ENCODE data around the gene PTGR3.

Gene PTGR3

GRCh38 chr18:75240433-75240832 lies 31.5 kb upstream of the PTGR3 start:
- peak overlapping the region in 1 of 3 experiments; percentile 35 for H3K27ac Mint-ChIP-seq
- H3K4me3 Mint-ChIP-seq, result no peak overlapping the region
- H3K36me3 Mint-ChIP-seq (ENCODE audit: low read depth), result peaks cover 53% of the 10 kb centered on the region
- peaks cover 43% of the 10 kb centered on the region for H3K4me1 Mint-ChIP-seq
- no peak for TF ChIP-seq CTCF (IDR thresholded peaks at IDR 0.05; ENCODE audit: unreplicated experiment in 3 of 3)
- H3K9me3 Mint-ChIP-seq, result no peaks in the 10 kb centered on the region
- no peaks in the 10 kb centered on the region for H3K27me3 Mint-ChIP-seq (ENCODE audit: low read depth)

- TF ChIP-seq CTCF (IDR thresholded peaks at IDR 0.05; ENCODE audit: unreplicated experiment in 3 of 3), result no peak
- Mint-ChIP-seq H3K4me3 (no peak overlapping the region), H3K27me3 (ENCODE audit: low read depth) (no peaks in the 10 kb centered on the region), H3K4me1 (peaks cover 33% of the 10 kb centered on the region), H3K36me3 (ENCODE audit: low read depth) (peaks cover 53% of the 10 kb centered on the region), H3K9me3 (no peaks in the 10 kb centered on the region), H3K27ac (peak overlapping the region; percentile 20 to 81 (median 29))
Observed at GRCh38 chr18:75238786-75239185, 29.8 kb upstream of the PTGR3 start.

- TF ChIP-seq CTCF (IDR thresholded peaks at IDR 0.05; ENCODE audit: unreplicated experiment in 3 of 3), result no peak
- H3K9me3 Mint-ChIP-seq, result no peaks in the 10 kb centered on the region
- H3K36me3 Mint-ChIP-seq (ENCODE audit: low read depth), result peaks cover 47% of the 10 kb centered on the region
- no peak overlapping the region for H3K4me3 Mint-ChIP-seq
- H3K27ac Mint-ChIP-seq, result peak overlapping the region; percentile 20 to 81 (median 29)
- H3K4me1 Mint-ChIP-seq, result peaks cover 33% of the 10 kb centered on the region
- no peaks in the 10 kb centered on the region for H3K27me3 Mint-ChIP-seq (ENCODE audit: low read depth)
Observed at GRCh38 chr18:75238100-75238499, 29.2 kb upstream of the PTGR3 start.

- Mint-ChIP-seq H3K27me3 (ENCODE audit: low read depth) (no peaks in the 10 kb centered on the region), H3K9me3 (no peaks in the 10 kb centered on the region), H3K4me3 (peak overlapping the region in 1 of 3 experiments; percentile 4), H3K27ac (peak overlapping the region in 2 of 3 experiments; percentile 54 to 63), H3K36me3 (ENCODE audit: low read depth) (peaks cover 29% of the 10 kb centered on the region), H3K4me1 (peaks cover 45% of the 10 kb centered on the region)
- TF ChIP-seq CTCF (IDR thresholded peaks at IDR 0.05; ENCODE audit: unreplicated experiment in 3 of 3), result no peak
Observed at GRCh38 chr18:75235896-75236295, 27.0 kb upstream of the PTGR3 start.

- Mint-ChIP-seq H3K36me3 (ENCODE audit: low read depth) (peaks cover 30% of the 10 kb centered on the region), H3K4me3 (no peak overlapping the region), H3K4me1 (peaks cover 50% of the 10 kb centered on the region), H3K27ac (peak overlapping the region in 1 of 3 experiments; percentile 7), H3K27me3 (ENCODE audit: low read depth) (no peaks in the 10 kb centered on the region), H3K9me3 (no peaks in the 10 kb centered on the region)
- TF ChIP-seq CTCF (IDR thresholded peaks at IDR 0.05; ENCODE audit: unreplicated experiment in 3 of 3), result no peak
Observed at GRCh38 chr18:75234901-75235300, 26.0 kb upstream of the PTGR3 start.

GRCh38 chr18:75231053-75231406 lies 22.1 kb upstream of the PTGR3 start:
- Mint-ChIP-seq H3K9me3 (no peaks in the 10 kb centered on the region), H3K36me3 (ENCODE audit: low read depth) (peaks cover 15% of the 10 kb centered on the region), H3K27me3 (ENCODE audit: low read depth) (no peaks in the 10 kb centered on the region), H3K27ac (no peak overlapping the region), H3K4me1 (peaks cover 76% of the 10 kb centered on the region), H3K4me3 (no peak overlapping the region)
- TF ChIP-seq CTCF (IDR thresholded peaks at IDR 0.05; ENCODE audit: unreplicated experiment in 3 of 3), result no peak

All from nephron (organoid).